Urothelium cell line (cell line): ENCODE measurements around the gene RAD21L1.
A peak's percentile ranks its signal among the peaks of the same experiment; 100 is the strongest.
"Not testable (repeated sequence)": the region's sequence is repeated elsewhere in the genome, so short reads cannot be mapped to it uniquely, and the experiment has no call there.

ENCODE experiments used
- DNase-seq: peaks from one replicate; pipeline ENCODE4 v3.0.0; 2011; ENCODE audit warnings: low spot score, mixed read lengths
- FAIRE-seq: peaks from 2 replicates; lab custom pipeline; 2011; peaks lifted over from hg19 to GRCh38; lab: Jason Lieb, UNC

RAD21L1 gene

GRCh38 chr20:1199212-1199873, 26.5 kb upstream of the RAD21L1 start:
- no peak for DNase-seq
- no peak for FAIRE-seq

GRCh38 chr20:1199964-1200363, 25.9 kb upstream of the RAD21L1 start:
- DNase-seq (no peak), FAIRE-seq (no peak)

- DNase-seq (no peak), FAIRE-seq (no peak)
Measured at GRCh38 chr20:1202762-1203504, 22.9 kb upstream of the RAD21L1 start, which contains the start of gene C20orf202. Gene C20orf202 (plus strand): TSS chr20:1203454. CDS start chr20:1203586, 132 bp downstream.

- FAIRE-seq (no peak), DNase-seq (no peak)
Measured at GRCh38 chr20:1203630-1204029, 22.2 kb upstream of the RAD21L1 start.

- DNase-seq (no peak), FAIRE-seq (no peak)
Measured at GRCh38 chr20:1204113-1204512, 21.7 kb upstream of the RAD21L1 start.

GRCh38 chr20:1204576-1204975, 21.3 kb upstream of the RAD21L1 start:
- DNase-seq (no peak), FAIRE-seq (no peak)

- FAIRE-seq, result no peak
- DNase-seq, result no peak
Measured at GRCh38 chr20:1205802-1206201, 20.0 kb upstream of the RAD21L1 start.

GRCh38 chr20:1206366-1207148, 19.3 kb upstream of the RAD21L1 start:
- no peak for FAIRE-seq
- no peak for DNase-seq

GRCh38 chr20:1207293-1207878, 18.5 kb upstream of the RAD21L1 start:
- FAIRE-seq, result no peak
- no peak for DNase-seq

GRCh38 chr20:1209447-1210387, 16.1 kb upstream of the RAD21L1 start:
- FAIRE-seq, result no peak
- DNase-seq, result no peak

GRCh38 chr20:1210501-1210900, 15.3 kb upstream of the RAD21L1 start:
- FAIRE-seq, result no peak
- no peak for DNase-seq

- FAIRE-seq, result no peak
- DNase-seq, result no peak
Measured at GRCh38 chr20:1212023-1212422, 13.8 kb upstream of the RAD21L1 start.

GRCh38 chr20:1212607-1213396, 13.0 kb upstream of the RAD21L1 start:
- FAIRE-seq (peak; percentile 48), DNase-seq (peak; percentile 76)

GRCh38 chr20:1214838-1215261, 11.0 kb upstream of the RAD21L1 start:
- no peak for DNase-seq
- no peak for FAIRE-seq

GRCh38 chr20:1215386-1216170, 10.3 kb upstream of the RAD21L1 start:
- DNase-seq (no peak), FAIRE-seq (no peak)

GRCh38 chr20:1216527-1217427, 9.1 kb upstream of the RAD21L1 start:
- FAIRE-seq, result not testable (repeated sequence)

GRCh38 chr20:1222750-1223149, 3.1 kb upstream of the RAD21L1 start:
- not testable (repeated sequence) for DNase-seq, FAIRE-seq

More at GRCh38 chr20:1216527-1217427, 9.1 kb upstream of the RAD21L1 start:
- not testable (repeated sequence) for DNase-seq
